Activated CD4-positive, alpha-beta T cell treated with anti-CD3 and anti-CD28 coated beads for 1 hour (primary cell): ENCODE measurements around the gene PCGF2.
"Not testable (repeated sequence)": the region's sequence is repeated elsewhere in the genome, so short reads cannot be mapped to it uniquely, and the experiment has no call there.

ENCODE experiments used
- DNase-seq: peaks from one replicate; pipeline ENCODE4 v3.0.0-alpha.2; 2020

The PCGF2 gene

GRCh38 chr17:38733982-38734973 lies 13.9 kb downstream of the PCGF2 start:
- no peak for DNase-seq

GRCh38 chr17:38733282-38733981 lies 14.7 kb downstream of the PCGF2 start:
- DNase-seq: no peak

- no peak for DNase-seq
Measured at GRCh38 chr17:38732376-38733281, 15.5 kb downstream of the PCGF2 start.

GRCh38 chr17:38731526-38732294 lies 16.4 kb downstream of the PCGF2 start:
- no peak for DNase-seq

GRCh38 chr17:38730526-38731379 lies 17.4 kb downstream of the PCGF2 start:
- no peak for DNase-seq

GRCh38 chr17:38729886-38730525 lies 18.1 kb downstream of the PCGF2 start, which contains the start of gene CISD3:
CISD3 (plus strand) TSS chr17:38730341; CDS start chr17:38730359, 18 bp downstream.
- peak; percentile 77 for DNase-seq

- no peak for DNase-seq
Measured at GRCh38 chr17:38729368-38729885, 18.7 kb downstream of the PCGF2 start.

GRCh38 chr17:38728290-38728831 lies 19.8 kb downstream of the PCGF2 start:
- peak; percentile 48 for DNase-seq

GRCh38 chr17:38727736-38728135 lies 20.4 kb downstream of the PCGF2 start:
- no peak for DNase-seq

- not testable (repeated sequence) for DNase-seq
Measured at GRCh38 chr17:38726145-38726544, 22.0 kb downstream of the PCGF2 start.

GRCh38 chr17:38725066-38725465 lies 23.1 kb downstream of the PCGF2 start:
- no peak for DNase-seq

- DNase-seq: no peak
Measured at GRCh38 chr17:38724337-38724988, 23.7 kb downstream of the PCGF2 start.

GRCh38 chr17:38721802-38722201 lies 26.3 kb downstream of the PCGF2 start:
- DNase-seq: no peak

GRCh38 chr17:38720941-38721340 lies 27.2 kb downstream of the PCGF2 start:
- no peak for DNase-seq

GRCh38 chr17:38719943-38720641 lies 28.0 kb downstream of the PCGF2 start:
- DNase-seq: no peak

GRCh38 chr17:38719289-38719942 lies 28.7 kb downstream of the PCGF2 start:
- DNase-seq: no peak

GRCh38 chr17:38717139-38717745 lies 30.9 kb downstream of the PCGF2 start:
- DNase-seq: no peak
